GM19467 (cell line): ENCODE data around the gene NCOA1.

ENCODE experiments used
- ATAC-seq: cut with Tn5 transposase; IDR thresholded peaks from one replicate; pipeline ENCODE4 v1.9.1; 2021; ENCODE audit warnings: mild to moderate bottlenecking, moderate library complexity; ENCODE audit not compliant: unreplicated experiment

Gene NCOA1

DNA sequence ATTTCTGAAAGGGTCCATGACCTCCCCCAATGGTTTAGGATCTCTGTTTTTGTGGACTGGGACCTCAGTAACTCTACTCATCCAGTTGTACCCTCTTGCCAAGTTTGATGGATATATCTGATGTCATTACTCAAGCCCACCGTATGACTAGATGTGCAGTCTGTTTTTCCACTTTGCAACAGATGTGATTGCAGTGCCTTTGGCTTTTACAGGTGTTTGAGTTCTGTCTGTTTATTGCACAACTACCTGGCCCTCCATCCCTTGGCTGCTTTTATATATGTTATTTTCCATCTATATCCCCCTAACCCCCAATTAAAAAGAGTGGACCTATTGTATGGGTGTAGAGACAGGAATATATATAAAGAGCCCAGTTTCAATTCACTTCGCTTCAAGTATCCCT, 10.8 kb downstream of the NCOA1 start:
- no peak for ATAC-seq

DNA sequence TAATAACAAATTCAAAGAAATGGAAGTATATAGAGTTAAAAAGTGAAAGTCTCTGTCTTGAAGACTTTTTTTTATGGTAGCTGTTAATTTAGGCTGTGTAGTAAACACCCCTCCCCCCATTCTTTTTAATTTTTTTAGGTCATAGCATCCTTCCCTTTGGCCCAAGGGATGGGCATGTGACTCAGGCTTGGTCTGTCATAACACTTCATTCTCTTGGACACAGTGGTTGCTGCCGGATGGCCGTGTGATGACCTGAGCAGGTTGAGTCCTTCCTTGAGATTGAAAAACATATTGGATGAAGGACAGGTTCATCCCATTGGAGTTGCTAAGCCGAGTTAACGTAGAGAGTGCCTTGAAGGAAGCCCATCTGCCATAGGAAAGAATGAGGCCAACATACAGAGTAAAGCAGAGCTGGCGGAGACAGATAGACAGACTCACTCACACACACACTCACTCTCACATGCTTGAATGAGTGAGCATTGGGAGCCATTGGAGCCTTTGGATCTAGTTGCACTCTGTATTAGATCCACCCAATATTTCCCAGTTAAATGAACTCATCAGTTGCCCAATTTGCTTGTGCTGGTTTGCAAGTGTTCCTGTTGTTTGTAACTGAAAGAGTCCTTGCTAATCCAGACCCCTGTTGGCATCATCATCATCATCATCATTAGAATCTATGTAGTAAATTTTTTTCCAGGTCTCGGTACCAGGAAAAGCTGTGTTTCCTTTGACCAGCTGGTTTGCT, 14.7 kb downstream of the NCOA1 start:
- ATAC-seq: no peak

DNA sequence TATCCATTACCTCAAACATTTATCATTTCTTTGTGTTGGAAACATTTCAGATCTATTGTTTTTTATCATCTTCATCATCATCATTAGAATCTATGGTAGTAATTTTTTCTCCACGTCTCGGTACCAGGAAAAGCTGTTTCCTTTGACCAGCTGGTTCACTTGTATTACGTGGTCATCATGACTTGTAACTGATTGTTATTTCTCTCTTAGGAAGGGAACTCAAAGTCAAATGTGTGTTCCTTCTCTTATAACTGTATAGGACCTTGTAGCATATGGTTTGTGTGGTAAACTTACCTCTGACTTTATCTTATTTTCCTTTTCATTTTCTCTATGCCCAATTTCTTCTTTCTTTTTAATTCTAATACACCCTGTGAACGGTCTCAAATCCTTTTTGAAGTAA, 16.5 kb downstream of the NCOA1 start:
- ATAC-seq: no peak

DNA sequence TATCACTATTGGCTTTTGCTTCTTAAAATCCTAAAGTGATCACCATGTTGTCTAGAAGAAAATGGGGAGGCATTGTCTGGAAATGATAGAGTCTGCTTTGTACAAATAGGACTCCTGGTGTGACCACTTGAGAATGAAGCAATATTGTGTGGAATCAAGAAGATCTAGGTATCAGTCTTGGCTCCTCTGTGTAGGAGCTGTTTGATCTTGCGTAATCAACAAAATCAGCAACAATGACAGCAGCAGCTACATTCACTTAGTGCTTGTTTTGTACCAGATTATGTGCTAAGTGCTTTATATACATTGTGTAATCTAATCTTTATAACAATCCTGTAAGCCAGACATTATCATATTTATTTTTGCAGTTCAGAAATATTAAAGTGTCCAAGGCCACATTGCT, 17.8 kb downstream of the NCOA1 start:
- ATAC-seq: no peak

DNA sequence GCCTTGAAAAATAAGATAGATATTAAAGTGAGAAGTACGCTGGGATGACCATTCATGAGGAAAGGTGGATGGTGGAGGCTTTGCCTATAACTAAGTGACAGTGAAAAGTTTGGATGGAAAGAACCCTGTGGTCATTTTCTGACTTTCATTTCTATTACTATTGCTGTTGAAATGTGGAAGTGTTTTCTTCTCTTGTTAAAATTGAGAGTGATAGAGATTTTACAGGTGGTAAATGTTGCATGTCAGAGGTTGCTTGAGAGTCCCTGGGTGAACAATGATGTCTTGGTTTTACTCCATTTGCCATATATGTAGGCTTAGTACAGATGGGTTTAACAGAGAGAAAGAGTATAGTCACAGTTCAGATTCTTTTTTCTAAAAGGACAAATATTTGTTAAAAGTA, 18.4 kb downstream of the NCOA1 start:
- peak; percentile 64 for ATAC-seq

DNA sequence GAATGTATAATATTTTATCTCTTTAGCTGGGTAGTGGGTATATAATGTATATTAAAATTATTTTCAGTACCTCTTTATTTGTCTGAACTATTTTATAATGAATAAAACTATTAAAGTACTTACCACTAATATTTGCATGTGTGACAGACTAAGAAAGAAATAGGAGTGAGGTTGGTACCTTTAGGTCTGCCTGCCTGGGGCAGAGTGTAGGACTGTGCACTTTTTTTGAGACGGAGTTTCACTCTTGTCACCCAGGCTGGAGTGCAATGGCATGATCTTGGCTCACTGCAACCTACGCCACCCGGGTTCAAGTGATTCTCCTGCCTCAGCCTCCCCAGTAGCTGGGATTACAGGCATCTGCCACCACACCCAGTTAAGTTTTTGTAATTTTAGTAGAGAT, 18.8 kb downstream of the NCOA1 start:
- peak; percentile 43 for ATAC-seq

DNA sequence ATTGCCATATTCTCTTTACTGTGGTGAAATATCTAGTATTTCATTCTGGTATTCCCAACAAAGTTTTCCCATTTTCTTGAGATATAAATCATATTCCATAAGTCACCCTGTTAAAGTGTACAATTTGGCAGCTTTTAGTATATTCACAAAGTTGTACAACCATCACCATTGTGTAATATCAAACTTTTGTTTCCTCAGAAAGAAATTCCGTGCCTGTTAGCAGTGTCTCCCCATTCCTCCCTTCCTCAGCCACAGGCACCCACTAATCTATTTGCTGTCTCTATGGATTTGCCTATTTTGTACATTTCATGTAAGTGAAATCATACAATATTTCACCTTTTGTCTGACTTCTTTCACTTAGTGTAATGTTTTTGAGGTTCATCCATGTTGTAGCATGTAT, 19.7 kb downstream of the NCOA1 start:
- ATAC-seq: no peak

DNA sequence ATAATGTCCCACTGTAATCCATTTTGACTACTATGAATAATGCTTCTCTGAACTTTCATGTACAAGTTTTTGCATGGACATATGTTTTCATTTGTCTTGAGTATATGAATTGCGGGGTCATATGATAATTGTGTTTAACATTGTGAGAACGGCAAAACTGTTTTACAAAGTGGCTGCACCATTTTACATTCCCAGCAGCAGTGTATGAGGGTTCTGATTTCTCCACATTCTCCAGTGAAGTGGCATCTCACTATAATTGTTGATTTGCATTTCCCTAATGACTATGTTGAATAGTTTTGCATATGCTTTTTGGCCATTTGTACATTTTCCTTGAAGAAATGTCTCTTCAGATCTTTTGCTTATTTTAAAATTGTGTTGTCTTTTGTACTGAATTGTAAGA, 20.1 kb downstream of the NCOA1 start:
- ATAC-seq: no peak

DNA sequence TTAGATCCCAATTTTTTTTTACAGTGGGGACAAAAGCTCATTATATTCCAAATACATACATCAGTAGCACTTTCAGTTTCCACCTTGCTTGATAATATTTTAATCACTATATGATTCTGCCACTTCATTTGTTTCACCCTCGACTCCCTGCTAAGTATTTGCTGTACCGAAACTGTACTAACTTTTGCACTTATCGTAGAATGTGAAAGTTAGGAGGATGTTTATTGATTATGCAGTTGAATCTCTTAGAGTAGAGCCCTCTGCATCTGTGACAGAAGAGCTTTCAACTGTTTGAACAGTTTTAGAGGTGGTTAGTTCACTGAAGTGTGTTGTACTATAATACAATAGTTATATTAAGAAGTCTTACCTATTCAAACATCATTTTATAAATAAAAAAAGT, 20.8 kb downstream of the NCOA1 start:
- no peak for ATAC-seq

DNA sequence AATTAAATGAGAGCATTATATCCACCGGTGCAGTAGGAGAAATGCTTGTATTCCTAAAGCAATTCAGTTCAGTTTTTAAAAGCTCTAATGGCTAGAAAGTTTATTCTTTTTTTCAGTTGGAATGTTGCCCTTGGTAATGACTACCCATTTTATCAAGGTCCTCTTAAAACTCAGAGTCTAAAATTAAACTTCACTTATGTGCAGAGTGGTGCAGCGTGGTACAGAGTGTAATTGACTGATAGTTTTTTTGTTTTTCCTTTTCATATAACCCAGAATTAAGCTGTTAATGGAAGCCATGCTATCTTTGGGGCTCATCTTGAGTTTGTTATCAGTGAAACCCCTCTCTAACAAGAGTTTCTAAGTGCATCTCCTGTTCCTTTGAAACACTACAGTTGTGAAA, 21.4 kb downstream of the NCOA1 start:
- no peak for ATAC-seq

DNA sequence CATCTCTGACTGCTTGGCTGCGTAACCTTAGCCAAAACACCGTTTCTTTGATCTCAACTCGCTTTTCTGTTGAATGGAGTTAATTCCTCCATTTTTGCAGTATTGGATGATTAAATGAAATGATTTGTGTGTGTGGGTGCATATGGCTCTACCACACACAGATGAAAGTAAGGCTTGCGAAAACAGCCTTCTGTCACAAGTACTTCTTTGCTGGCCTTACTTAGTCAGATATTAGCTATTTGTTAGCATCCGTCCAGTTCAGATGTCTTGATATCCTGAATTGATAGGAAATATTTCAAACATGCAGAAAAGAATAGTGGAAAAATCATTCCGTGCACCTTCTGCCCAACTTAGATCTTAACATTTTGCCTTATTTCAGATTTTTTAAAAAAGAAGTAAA, 21.8 kb downstream of the NCOA1 start:
- no peak for ATAC-seq

DNA sequence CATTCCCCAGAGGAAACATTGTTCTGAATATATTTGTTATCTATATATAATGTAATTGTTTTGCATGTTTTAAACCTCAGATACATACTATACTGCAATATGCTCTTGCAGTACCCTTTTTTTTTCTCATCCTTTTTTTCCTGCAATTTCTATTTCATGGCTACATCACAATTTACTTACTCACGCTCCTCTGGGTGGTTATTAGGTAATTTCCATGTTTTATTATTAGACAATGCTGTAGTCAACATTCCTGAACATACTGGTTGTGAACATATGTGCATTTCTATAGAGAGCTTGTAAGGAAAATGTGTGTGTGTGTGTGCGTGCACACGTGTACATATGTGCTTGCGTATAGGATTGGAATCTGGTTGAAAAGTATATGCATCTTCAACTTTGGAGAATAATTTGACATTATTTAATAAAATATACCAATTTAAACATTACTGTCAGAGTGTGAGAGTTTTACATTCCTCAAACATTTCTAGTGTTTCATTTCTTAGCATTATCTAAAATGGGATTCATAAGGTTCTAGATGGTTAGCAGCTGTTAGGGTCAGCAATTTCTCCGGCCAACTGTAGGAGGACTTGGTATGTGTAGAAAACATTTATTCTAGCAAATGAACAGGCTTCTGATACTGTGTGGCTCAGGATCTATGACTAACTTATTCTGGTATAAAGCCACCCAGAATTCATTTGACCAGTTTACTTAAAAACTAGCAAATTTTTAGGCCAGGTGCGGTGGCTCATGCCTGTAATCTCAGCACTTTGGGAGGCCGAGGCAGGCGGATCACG, 22.4 kb downstream of the NCOA1 start:
- no peak for ATAC-seq

DNA sequence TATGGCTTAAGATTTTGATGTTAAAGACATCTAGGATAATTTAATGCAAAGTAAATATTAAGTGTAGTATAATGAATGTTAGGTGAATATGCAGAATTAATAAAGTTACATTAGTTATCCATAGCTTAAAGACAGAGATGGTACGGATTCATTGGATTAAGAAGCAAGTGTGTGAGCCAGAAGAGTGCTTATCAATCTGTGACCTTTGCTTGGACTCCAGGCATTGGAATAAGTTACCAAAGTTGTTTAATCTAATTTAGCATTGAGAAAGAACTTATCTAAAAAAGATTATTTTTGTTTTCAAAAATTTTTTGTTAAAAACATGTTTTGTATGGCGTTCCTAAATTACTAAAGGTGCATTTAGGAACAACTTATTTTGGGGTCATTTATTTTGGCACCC, 23.8 kb downstream of the NCOA1 start:
- no peak for ATAC-seq

DNA sequence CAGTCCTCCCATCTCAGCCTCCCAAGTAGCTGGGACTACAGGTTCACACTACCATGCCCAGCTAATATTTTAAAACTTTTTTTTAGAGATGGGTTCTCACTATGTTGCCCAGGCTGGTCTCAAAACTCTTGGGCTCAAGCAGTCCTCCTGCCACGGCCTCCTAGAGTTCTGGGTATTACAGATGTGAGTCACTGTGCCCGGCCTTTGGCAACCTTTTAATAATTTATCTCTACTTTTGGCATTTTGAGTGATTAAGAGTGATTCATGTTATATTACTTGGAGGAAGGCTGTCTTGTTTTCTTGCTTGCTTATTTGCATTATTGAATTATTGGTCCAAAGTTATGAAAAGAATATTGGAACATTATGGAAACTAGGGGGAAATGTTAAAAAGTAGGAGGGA, 24.3 kb downstream of the NCOA1 start:
- ATAC-seq: no peak

DNA sequence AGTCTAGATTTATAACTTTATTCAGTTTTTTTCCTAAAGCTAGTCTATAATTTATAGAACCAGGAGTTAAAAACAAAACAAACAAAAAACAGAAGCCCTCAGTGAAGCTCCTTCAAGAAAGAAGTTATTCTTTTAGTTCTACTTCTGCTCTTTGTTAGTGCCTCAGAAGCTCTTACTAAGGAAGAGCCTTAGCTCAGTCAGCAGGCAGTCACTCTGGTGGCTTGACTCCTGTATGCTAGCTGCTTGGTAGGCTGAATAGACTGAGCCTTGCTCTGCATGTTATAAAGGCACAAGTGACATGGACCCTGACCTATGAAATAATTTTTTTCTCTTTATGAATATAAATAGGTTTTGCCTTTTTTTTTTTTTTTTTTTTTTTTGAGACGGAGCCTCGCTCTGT, 24.8 kb downstream of the NCOA1 start:
- ATAC-seq: no peak

DNA sequence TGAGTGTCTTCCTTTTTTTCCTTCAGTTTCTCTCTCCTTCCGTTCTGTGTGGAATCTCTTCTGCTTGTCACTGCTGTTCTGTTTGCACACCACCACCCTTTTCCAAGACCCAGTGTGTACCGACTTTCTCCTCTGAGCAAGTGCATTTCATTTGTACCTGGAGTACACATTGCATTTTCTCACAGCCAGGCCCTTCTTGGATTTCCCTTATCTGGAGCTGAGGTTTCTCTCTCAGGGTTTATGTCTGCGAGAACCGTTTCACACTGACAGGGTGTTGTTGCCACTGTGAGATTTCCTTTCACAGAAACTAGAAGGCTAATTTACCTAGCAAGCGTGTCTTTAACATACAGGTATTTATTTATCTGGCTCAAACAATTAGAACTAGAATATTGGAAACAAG, 26.2 kb downstream of the NCOA1 start:
- ATAC-seq: no peak

DNA sequence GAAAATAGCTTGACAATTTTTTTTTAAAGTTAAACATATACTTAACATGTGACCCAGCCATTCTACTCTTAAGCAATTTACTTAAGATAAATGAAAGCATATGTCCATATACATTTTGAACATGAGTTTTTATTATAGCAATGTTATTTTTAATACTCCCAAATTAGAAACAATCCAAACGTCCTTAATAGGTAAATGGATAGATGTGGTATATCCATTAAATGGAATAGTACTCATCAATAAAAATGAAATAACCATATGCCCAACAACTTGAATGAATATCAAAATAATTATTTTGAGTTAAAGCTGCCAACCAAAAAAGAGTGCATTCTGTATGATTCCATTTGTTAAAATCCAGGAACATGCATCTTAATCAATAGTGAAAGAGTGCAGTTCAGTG, 29.1 kb downstream of the NCOA1 start:
- no peak for ATAC-seq

DNA sequence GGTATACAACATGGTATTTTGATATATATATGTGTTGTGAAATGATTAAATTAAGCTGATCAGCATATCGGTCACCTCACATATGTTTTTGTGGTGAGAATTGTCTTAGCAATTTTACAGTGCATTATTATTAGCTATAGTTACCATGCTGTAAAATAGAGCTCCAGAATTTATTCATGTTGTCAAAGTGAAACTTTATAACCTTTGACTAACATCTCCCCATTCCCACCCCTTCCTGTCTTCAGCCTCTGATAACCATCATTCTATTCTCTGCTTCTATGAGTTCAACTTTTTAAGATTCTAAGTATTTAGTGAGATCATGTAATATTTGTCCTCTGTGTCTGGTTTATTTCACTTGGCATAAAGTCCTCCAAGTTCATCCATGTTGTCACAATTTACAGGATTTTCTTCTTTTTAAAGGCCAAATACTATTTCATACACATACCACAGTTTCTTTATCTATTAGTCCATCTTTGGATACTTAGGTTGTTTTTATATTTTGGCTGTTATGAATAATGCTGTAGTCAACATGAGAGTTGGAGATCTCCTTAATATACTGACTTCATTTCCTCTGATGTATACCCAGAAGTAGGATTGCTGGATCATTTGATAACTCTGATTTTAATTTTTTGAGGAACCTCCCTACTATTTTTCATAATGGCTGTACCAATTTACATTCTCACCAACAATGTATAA, 30.3 kb downstream of the NCOA1 start:
- no peak for ATAC-seq

DNA sequence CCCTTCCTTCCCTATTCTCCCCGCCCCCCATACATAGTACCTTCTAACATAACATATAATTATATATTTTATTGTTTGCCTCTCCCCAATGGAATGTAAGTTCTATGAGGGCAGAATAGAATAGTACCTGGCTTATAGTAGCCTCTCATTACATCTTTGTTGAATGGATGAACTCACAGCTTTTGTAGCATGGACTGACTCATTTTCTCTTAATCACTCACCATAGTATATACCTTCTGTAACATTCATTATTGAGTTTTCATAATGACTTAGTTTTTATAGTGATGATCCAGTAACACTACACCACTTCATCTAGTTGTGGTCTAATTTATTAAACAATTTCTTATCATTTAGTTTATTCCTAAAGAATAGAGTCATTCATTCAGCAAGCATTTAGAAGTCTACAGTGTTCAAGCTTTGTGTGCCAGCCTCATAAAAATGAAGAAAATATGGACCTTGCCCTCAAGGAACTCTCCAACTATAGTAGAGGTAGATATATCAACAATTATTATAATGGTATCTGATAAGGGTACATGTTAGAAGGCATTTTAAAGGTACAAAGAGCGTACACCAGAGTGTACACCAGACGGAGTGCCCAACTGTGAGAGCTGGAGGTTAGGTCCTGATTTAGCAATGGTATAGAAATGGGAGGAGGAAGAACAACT, 31.1 kb downstream of the NCOA1 start:
- no peak for ATAC-seq

DNA sequence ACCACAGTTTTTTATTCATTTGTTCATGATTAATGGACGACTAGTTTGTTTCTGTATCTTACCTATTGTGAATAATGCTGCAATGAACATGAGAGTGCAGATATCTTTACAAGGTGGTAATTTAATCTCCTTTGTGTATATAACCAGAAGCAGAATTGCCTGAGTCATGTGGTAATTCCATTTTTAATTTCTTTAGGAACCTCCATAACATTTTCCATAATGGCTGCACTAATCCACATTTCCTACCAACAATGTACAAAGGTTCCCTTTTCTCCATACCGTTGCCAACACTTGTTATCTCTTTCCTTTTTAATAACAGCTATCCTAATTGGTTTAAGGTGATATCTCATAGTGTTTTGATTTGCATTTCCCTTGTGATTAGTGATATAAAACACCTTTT, 36.5 kb downstream of the NCOA1 start:
- no peak for ATAC-seq

DNA sequence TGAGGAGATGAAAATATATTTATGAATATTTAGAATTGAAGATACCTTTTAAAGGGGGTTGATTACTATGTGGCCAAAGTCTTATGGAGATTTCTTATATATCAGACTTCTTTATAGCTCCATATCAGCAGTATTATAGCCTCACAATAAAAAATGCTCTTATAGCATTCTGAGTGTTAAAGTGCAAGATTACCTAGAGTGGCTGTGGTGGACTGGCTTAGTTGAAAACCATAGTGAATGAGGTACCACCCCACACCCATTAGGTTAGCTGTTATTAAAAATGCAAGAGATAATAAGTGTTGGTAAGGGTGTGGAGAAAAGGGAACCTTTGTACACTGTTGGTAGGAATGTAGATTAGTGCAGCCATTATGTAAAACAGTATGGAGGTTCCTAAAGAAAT, 39.7 kb downstream of the NCOA1 start:
- ATAC-seq: no peak
